Tongue (tissue), 2 donors: ENCODE measurements around the gene CBL. TPM values are rescaled to one million over a fixed set of nuclear protein-coding genes. Genes with fewer than 3 reads are reported as not detected.
"Not testable (repeated sequence)": the region's sequence is repeated elsewhere in the genome, so short reads cannot be mapped to it uniquely, and the experiment has no call there.

Source experiments
- DNase-seq: peaks from one replicate; pipeline ENCODE4 v3.0.0-alpha.2; 2015
- total RNA-seq: library from RNA; depleted of rRNA; stranded (reverse); fragments of >200 nt; gene quantifications from one replicate; pipeline ENCODE4 v1.2.3, GENCODE V29; 2014

Gene CBL
- 10.9 TPM for total RNA-seq

- DNase-seq = peak; percentile 98
Measured at GRCh38 chr11:119205574-119206510, at the start of gene CBL. Gene CBL, plus strand, starts transcription at chr11:119206339. Its CDS starts 79 bp downstream, at chr11:119206418.

- DNase-seq = no peak
Measured at GRCh38 chr11:119156496-119156895, 49.6 kb upstream of the CBL start.

- DNase-seq = no peak
Measured at GRCh38 chr11:119157063-119157462, 49.1 kb upstream of the CBL start.

- DNase-seq = no peak
Measured at GRCh38 chr11:119158467-119158866, 47.7 kb upstream of the CBL start.

GRCh38 chr11:119160151-119160550, 46.0 kb upstream of the CBL start:
- no peak for DNase-seq

GRCh38 chr11:119161871-119162270, 44.3 kb upstream of the CBL start:
- DNase-seq = no peak

- DNase-seq = no peak
Measured at GRCh38 chr11:119166368-119167076, 39.6 kb upstream of the CBL start.

GRCh38 chr11:119167077-119167458, 39.1 kb upstream of the CBL start:
- DNase-seq = not testable (repeated sequence)

- no peak for DNase-seq
Measured at GRCh38 chr11:119167933-119168332, 38.2 kb upstream of the CBL start.

- peak; percentile 93 for DNase-seq
Measured at GRCh38 chr11:119168471-119169281, 37.5 kb upstream of the CBL start, which contains the start of gene NLRX1. Gene NLRX1, plus strand, starts transcription at chr11:119168725. Its CDS starts 2,679 bp downstream, at chr11:119171404.

- DNase-seq = peak; percentile 74
Measured at GRCh38 chr11:119169282-119169719, 36.8 kb upstream of the CBL start.

- DNase-seq = no peak
Measured at GRCh38 chr11:119172513-119172912, 33.6 kb upstream of the CBL start.

- no peak for DNase-seq
Measured at GRCh38 chr11:119173453-119173852, 32.7 kb upstream of the CBL start.

- DNase-seq = no peak
Measured at GRCh38 chr11:119175493-119176077, 30.6 kb upstream of the CBL start.

GRCh38 chr11:119178166-119178680, 27.9 kb upstream of the CBL start:
- no peak for DNase-seq

GRCh38 chr11:119179342-119179741, 26.8 kb upstream of the CBL start:
- DNase-seq = no peak

GRCh38 chr11:119179983-119180382, 26.2 kb upstream of the CBL start:
- no peak for DNase-seq

GRCh38 chr11:119180729-119181676, 25.1 kb upstream of the CBL start:
- no peak for DNase-seq

GRCh38 chr11:119181677-119182412, 24.3 kb upstream of the CBL start:
- DNase-seq = no peak

- not testable (repeated sequence) for DNase-seq
Measured at GRCh38 chr11:119184399-119184798, 21.7 kb upstream of the CBL start.
